Measurements from ENCODE around the gene ATXN7. TPM values are rescaled to one million over a fixed set of nuclear protein-coding genes. Genes with fewer than 3 reads are reported as not detected.

ATXN7 gene
- total RNA-seq, 1 donor from 2014 or later: 61.8 TPM

DNA sequence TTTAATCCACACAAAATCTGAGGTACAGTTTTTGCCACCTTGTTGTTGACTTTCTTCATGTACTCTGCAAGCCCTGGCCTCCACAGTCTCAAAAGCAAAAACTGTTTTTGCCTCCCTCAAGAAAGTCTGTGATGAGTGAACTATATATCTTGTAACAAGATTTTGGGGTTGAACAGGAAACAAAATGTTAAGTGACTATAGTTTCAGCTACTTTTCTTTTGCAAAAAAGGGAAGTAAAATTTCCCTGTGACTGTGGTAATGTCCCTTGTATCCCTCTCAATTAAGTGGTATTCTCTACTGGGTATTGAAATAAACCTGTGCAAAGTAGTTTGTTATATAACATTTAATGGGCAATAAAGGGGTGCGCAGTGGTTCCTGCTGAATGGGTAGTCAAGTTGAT, 69.8 kb downstream of the ATXN7 start:
- no peak for DNase-seq (ENCODE audit: low spot score)

DNA sequence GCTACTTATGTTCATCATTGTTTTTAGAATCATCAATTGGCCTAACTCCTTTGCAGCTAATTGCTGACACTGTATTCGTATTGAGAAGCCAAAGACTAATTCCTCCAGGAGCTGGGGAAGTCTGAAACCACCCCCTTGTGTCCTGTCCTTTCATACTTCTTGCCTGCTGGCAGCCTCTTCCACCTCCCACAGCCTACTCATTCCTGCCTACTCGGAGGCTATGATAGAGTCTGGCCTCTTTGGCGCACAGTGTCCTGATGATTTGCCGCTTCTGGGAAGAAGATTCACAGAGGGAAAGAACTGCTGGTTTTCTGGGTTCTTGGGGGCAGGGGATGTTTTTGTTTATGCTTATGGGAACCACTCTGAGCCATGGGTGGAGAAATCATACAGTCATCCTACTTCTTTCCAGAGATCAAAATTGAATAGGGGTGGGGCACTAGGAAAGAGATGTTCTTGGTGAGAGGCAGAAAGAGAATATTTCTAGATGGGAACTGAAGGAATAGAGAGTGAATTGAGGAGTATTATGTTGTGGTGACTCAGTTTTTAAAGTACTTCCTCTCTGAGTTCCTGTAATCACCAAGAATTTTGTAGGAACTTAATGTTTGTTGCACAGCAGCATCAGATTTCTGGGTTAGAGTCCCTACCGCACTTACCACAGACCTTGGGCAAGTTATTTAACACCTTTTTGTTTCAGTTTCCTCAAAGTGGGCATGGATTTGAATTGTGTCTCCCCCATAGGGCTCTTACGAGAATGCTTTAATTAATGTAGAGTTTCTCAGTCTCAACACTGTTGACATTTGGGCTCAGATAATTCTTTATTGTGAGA, 70.6 kb downstream of the ATXN7 start:
- DNase-seq (ENCODE audit: low spot score): no peak

DNA sequence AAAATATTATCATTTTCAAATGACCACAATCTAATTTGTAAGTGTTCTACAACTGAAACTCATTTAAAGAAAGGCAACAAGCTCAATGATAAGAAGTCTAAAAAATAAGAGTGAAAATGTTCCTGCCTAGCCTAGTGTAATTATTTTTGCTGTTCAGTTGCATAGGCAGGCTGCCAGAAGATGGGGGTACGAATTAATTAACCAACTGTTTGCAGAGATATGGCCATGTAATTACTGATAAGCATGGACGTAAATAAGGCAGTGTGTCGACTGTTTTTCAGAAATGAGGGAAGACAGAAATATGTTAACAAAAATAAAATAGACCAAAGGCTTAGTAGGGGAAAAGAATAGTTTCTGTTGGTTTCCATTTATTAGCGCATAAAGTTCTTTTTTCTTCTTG, 73.3 kb downstream of the ATXN7 start:
- DNase-seq (ENCODE audit: low spot score): no peak

DNA sequence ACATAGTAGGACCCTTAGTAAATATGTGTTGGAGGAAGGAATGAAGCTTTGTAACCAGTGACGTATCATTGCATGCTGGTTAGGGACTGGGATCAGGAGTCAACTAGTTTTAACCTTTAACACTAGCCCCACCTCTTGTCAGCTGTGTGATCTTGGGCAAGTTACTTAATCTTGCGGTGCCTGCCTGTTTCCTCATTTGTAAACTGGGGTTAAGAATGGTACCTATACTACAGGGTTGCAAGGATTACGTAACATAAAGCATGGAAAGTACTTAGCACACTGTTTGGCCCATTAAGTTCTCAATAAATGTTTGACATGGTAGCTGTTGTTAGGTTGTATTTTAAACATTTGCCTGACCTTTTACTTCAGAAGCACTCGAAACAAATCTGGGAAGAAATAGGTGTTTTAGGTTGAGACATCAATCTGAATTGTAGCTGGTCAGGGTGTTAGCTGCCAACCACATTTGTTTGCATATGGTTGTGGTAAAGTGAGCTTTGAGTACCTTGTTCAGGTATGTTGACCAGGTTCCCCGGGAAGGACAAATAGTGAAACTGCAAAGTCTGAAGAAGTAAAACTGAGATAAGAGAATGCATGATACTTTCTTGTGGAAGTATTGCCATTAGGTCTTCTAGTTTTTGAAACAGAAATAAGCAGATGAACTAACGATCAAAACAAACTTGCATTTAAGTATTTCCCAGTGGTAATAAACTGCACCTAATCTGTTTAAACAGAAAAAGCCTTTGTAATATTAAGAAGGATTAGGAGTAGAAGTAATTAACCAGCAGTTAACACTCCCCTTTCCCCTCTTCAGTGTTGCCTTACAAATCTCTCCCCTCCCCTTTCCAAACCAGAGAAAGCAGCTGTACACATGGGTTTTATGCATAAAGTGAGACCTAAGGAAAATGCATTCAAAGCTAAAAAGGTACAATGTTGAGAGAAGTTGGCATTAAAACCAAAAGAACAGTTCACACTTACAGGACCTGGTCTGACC, 74.3 kb downstream of the ATXN7 start:
- DNase-seq (ENCODE audit: low spot score): no peak

DNA sequence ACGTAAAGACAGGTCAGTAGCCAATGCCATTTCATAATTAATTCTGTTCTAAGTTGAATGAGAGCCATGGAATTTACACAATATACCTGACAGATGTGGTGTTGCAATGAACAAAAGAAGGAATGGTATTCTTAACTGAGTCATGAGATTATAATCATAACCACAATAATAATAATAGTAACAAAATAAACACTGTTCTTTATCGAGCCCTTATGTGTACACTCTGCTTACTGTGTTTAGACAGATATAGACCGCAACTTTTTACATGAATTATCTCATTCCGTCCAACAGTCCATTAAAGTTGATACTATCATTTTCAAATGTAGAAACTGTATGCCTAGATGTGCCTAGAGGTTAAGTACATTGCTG, 76.7 kb downstream of the ATXN7 start:
- DNase-seq (ENCODE audit: low spot score): no peak

DNA sequence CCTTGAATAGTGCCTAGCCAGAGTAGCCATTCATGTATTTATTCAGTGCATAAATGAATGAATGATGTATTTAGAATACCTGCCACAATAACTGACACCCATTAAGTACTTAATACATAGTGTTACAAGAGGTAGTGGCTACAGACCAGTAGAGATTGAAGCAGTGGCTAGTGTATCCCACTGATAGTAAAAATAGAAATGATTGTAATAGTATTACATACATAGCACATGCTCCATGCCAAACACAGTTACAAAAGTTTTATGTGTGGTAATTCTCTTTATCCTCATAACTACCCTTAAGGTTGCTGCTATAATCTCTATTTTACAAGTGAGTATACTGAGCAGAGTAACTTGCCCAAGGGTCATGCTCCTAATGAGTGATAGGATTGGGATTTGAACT, 78.9 kb downstream of the ATXN7 start:
- no peak for DNase-seq (ENCODE audit: low spot score)

DNA sequence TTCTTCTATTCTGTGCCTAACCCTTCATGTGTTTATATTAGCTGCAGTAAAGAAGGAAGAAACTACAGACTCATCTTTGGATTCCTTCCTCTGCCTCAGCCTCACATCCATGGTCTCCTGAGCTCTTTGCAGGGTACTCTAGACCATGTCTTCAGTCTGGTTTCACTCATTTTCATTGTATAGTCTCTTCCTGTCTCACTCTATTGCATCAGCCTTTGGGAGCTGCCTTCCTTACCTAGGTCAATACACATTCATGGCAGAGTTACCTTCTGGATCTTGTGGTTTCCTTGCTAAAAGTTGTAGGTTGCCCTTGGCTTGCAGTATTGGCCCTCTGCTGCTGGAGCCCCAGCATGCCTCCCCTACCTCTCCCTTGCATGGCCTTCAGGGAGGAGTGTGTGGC, 80.0 kb downstream of the ATXN7 start:
- DNase-seq (ENCODE audit: low spot score): no peak

DNA sequence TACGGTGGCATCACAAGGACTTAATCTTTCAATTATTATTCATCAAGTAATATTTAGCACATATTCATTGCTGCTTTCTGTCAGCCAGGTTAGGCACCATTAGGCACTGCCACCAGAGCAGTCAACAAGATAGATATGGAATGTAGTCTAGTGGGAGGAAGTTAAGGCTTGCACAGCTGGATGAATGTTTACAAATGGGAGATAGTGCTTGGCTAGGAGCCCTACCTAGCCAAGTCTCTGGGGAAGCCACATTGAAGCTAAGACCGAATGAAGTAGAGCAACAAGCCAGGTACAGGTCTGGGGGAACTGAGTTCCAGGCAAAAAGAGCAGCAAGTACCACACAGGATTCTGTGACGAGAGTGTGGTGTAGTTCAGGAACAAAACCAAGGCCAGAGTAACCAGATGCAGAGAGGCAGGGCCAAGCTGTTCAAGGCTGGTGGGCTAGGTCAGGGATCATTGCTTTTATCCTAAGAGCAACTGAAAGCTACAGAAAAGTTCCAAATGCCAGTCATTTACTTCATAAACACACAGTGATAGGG, 82.0 kb downstream of the ATXN7 start:
- DNase-seq (ENCODE audit: low spot score): no peak

DNA sequence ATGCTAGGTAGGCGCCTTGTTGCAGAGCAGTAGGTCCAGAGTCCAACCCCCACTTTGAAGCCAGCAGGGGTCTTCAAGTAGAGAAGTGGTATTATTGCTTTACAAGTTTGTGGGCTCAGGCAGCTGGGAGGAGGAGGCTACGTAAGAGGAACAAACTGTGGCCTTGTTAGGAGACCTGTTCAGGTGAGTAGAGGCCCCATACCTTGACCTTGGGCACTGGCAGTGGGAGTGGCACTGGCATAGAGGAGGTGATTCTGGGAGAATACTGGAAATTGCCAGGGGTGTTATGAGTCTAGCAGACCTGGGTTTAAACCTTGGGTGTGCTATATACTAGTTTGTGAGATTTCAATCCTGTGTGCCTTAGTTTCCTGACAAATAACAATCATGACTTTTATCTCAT, 83.1 kb downstream of the ATXN7 start:
- no peak for DNase-seq (ENCODE audit: low spot score)

DNA sequence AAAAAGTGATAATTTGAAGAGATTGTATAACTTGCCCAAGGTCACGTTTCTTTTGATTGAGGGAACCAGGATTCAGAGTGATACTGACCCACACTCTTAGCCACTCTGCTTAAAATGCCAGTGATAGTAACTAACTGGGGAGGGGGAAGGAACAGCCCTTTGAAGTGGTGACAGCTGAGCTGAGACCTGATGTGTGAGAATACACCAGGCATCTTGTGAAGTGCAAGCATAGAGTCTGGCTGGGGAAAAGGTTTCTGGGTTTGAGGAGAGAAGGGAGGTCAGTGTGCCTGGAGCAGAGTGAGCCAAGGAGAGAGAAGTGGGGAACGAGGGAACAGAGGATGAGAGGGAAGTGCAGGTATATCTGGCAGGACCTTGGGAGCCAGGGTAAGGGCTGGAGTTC, 83.9 kb downstream of the ATXN7 start:
- no peak for DNase-seq (ENCODE audit: low spot score)

DNA sequence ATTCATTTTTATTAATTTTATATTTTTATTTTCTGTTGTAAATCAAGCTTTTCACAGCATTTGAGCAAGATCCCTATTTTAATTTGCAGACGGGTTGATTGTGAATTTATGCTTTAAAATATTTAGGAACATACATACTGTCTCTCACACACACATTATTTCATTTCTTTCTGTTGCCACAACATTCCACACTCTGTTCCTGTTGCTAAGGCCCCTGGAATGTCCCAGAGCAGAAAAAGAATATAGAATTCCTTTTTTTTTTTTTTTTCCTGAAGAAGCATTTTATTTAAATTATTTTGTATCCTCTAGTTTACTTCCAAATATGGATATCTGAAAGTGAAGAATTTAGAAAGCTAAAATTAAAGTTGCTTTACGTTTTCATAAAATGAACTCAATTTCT, 85.3 kb downstream of the ATXN7 start:
- DNase-seq (ENCODE audit: low spot score): no peak

DNA sequence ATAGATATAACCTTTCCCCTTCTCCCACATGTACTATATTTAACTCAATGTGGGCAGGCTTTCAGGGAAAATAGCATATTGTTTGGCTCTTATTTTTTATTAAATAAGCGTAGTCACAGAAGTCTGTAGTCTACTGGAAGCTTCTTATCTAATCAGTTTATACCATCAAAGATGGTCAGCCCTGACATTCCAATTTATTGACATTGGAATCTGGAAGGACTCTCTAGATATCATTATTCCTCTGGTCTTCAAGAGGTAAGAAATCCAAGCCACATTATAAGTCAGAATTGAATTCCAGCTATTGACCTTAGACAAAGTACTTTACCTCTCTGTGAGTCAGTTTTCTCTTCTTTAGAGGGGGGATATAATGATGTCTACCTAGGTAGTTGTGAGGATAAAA, 87.0 kb downstream of the ATXN7 start:
- no peak for DNase-seq (ENCODE audit: low spot score)

DNA sequence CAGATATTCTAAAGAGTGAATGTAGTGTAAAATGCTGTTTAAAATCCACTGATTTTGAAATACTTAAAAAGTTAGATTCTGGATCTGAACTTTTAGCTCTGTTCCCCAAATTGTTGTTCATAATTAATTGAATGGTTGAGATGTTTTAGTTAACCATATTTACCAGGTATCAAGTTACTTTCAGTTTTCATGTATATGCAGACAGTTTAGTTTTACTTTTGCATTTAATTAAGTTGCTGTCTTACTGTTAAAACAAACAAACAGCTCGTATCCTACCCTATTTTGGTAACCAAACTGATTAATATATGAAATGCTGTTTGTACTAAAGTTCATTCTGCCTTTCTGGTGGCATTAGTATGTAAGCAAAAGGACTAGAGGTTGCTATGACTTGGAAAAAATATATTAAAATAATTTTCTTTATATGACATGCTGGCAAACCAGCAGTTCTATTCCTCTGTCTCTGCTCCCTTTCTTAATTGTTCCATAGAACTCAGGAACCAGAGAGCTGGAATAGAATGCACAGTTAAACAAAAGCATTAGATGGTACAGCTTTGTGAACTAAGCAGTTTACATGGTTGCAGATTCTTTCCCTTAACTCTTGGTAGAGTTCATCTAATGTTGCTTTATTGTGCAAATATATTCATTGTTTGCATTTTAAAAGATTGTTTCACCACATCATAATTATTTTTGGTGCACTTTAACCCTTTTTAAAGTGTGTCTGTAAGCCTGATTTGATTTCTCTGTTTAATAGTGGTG, 88.0 kb downstream of the ATXN7 start:
- no peak for DNase-seq (ENCODE audit: low spot score)

DNA sequence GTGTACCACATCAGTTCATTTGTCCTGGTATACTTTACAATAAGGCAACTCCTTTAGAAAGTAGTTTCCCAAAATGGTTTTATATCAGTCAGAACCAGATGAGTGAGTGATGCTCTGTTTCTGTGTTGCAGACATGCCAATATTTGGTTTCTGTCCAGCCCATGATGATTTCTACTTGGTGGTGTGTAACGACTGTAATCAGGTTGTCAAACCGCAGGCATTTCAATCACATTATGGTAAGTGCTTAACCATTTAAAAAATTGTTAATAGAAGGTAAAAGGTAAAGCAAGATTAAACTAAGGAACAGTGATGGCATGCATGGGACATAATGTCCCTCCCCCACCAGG, 88.6 kb downstream of the ATXN7 start:
- no peak for DNase-seq (ENCODE audit: low spot score)

DNA sequence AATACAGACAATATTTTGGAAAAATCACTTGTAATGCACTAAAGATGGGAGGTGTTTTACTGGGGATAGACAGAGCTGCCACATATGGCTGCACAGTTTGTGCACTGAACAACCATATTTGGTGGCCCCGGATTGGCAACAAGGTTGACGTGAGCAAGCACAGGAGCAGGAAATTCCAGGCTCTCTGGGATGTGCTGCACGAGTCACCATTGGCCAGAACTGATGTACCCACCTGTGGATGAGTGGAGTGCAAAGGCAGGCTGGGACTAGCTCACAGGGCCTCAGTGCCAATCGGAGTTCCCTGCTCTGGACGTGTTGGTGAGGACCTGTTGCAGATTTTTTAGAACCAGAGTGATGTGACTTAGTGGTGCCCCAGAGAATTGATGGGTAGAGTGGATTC, 90.5 kb downstream of the ATXN7 start:
- no peak for DNase-seq (ENCODE audit: low spot score)

DNA sequence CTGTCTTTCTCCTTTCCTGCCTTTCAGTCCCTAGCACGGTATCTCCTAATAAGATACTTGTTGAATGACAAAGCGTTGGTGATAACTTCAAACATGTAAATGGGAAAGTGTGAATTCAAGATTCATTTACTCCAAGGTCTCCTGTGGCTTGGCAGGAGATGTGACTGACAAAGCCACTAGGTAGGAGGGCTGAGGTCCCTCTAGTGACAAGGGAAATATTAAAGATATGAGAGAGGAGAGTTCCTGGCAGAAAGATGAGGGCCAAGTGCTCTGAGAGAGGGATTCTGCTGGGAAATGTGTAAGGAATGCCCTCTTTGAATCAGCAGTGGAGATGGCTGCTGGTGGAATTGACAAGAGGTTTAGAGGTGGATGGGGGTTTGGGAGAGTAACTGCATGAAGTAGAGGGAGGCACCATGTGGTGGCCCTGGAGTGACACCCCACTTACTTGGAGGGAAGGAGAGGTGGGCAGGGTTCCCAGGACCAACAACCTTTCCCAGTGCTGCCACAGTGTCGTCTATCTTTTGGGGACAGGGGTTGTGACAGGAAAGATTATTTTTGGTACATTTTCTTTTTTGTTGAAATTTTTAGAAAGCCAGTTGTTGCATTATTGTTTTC, 91.5 kb downstream of the ATXN7 start:
- DNase-seq (ENCODE audit: low spot score): no peak

DNA sequence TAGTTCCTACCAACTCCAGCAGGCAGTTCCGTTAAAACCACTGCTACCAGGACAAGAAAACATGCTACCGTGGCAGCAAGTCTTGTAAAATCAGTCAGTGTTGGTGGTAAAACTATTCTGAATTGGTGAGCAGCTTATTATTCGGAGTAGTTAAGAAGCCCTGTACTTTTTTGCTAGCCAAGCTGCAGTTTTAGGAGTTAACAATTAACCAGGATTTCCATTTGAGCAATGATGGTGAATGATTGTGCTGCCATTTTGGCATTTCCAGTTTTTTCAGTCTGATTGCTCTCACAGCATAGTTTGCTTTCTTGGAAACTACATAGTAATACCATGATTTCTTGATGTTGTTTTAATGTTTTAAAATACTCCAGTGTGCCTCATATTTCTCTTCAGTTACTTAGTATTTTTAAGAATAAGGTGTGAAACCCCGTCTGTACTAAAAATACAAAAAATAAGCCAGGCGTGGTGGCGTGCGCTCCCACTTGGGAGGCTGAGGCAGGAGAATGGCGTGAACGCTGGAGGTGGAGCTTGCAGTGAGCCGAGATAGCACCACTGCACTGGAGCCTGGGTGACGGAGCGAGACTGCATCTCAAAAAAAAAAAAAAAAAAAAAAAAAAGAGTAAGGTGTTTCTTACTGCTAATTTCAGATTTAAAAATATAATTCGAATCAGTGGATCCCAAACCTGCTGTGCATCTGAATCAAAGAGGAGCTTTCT, 92.3 kb downstream of the ATXN7 start:
- no peak for DNase-seq (ENCODE audit: low spot score)

DNA sequence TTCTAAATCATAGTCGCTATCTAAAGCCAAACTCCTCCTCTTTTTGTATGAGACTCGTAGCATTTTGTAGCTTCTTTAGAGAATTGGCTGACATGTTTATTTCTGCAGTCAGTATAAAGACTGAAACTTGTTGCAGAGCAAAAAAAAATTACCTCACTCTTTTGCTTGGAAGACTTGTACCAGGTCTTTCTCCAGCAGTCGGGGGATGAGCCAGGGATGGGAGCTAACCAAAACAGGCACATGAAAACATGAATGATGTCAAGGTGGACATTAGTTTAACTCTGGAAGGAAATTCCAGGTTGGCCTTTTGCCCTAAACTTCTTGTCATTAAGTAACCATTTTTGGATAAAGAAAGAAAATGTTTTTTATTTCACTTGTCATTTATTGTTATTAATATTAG, 95.5 kb downstream of the ATXN7 start:
- DNase-seq (ENCODE audit: low spot score): no peak

DNA sequence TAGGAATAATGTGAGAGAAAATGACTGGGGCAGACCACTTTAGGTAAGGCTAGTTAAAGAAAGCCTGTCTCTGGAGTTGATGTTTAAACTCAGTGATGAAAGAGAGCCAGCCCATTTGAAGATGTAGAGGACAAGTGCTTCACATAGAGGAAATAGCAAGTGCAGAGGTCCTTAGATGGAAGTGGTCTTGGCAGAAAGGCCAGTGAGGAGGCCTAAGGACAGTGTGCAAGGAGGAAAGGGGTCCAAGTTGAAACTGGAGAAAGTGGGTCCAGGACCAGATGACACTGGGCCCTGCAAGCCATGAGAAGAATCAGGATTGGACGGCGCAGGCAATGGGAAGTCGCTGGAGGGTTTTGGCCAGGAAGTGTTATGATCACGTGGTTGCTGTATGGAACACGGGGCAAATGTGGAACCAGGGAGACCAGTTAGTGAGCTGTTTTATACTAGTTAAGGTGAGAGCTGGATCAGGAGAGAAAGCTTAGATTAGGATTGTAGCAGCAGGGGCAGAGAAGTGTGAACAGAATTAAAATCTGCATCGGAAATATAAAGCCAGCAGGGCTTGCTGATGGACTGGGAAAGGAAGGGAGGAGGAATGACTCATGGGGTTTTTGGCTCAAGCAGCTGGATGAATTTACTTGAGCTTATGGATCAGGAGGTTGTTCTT, 96.5 kb downstream of the ATXN7 start:
- no peak for DNase-seq (ENCODE audit: low spot score)

DNA sequence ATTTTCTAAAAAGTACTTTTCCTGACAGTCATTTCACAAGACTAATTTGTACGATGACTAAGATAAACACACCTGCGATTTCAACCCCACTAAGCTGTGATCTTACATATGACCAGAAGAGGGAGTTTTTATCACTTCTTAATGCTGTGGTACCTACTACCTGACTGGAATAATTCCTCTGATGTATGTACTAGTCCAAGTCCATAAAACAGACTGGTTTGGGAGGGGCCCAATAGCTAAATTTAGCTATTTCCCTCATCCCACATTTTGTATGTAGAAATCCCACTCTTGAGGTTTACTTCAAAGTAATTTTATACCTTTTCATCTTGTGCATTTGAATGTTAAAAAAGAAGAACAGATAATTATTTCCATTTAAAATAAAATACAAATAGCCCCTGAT, 98.2 kb downstream of the ATXN7 start:
- DNase-seq (ENCODE audit: low spot score): no peak

Data from ureter (tissue), 1 donor.